Measurements from ENCODE around the gene TPRN. TPM values are rescaled to one million over a fixed set of nuclear protein-coding genes. Genes with fewer than 3 reads are reported as not detected.
A peak's percentile ranks its signal among the peaks of the same experiment; 100 is the strongest.

TPRN gene
- total RNA-seq, 1 donor from 2014 or later: 8.8 TPM

DNA sequence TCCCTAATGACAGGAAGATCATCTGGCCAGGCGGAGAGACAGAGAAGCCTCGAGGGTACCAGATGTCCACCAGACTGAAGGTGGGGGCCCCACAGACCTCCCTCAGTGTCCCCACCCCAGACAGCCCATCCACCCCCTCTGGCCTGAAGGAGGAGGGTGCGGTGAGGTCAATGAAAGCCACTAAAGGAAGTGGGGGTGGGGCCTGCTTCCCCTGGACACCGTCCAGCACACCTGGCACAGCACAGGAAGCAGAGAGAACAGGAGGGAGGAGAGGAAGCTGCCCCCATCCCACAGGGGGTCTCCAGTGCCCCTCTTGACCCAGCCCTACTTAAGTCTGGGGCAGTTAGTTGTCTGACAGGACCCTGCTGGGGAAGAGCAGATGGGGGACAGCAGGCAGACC is 41.9 kb downstream of the TPRN start:
- ATAC-seq (no peak), DNase-seq (ENCODE audit: low spot score) (no peak)
- intact Hi-C loops (cut with DNase I): no loop called here

DNA sequence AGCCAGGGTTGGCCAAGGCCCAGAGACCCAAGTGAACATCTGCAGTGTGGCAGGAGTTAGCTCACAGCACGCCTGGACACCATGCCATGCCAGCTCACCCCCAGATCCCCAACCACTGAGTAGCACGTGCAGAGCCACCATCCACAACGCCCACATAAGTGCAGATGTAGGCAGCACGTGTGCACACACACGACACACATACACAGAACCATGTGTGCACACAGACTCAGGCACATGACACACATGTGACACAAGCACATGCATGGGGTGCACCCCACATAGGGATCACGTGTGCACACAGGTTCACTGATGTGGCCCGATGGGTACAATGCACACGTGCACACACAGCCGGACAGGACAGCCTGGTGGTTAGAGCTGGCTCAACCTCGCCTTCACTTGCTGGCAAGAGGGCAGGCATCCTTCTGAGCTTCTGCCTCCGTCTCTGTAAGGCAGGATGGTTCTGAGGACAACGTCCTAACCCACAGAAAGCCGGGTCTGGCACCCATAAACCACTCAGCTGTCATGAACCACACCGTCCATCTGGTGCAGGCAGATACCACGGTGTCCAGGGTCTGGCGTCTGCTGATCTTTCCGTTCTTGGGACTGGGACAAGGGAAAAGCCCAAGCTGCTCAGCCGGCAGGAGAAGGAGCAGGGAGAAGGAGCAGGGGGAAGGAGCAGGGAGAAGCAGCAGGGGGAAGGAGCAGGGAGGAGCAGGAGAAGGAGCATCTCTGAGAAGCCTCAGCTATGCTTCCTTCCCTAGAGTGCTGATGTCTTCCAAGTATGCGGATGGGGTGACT is 42.7 kb downstream of the TPRN start:
- intact Hi-C loops (cut with DNase I): no loop called here
- no peak for ATAC-seq

DNA sequence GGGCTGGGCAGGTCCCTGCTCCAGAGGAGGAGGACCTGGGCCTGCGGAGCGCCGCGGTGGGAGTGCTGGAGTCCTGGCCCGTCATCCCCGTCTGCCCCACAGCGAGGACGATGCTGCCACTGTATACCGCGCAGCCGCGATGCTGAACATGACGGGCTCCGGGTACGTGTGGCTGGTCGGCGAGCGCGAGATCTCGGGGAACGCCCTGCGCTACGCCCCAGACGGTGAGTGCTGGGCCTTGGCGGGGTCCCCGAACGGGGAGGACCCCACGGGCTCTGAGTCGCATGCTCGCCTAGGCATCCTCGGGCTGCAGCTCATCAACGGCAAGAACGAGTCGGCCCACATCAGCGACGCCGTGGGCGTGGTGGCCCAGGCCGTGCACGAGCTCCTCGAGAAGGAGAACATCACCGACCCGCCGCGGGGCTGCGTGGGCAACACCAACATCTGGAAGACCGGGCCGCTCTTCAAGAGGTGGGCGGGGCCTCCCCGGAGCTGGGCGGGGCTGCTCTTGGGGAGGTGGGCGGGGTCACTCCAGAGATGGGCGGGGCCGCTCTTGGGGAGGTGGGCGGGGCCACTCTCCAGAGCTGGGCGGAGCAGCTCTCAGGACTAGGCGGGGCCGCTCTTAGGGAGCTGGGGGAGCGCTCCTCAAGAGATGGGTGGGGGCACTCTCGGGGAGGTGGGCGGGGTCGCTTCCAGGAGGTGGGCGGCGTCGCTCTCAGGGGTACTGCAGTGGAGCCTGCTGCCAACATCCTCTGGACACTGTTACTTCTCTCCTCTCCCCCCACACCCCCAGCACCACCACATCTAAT is 43.8 kb downstream of the TPRN start:
- DNase-seq (ENCODE audit: low spot score) (no peak), ATAC-seq (peak; percentile 75)
- intact Hi-C loops (cut with DNase I): no loop called here

More for the DNA sequence above, 42.7 kb downstream of the TPRN start:
- DNase-seq (ENCODE audit: low spot score): no peak

DNA sequence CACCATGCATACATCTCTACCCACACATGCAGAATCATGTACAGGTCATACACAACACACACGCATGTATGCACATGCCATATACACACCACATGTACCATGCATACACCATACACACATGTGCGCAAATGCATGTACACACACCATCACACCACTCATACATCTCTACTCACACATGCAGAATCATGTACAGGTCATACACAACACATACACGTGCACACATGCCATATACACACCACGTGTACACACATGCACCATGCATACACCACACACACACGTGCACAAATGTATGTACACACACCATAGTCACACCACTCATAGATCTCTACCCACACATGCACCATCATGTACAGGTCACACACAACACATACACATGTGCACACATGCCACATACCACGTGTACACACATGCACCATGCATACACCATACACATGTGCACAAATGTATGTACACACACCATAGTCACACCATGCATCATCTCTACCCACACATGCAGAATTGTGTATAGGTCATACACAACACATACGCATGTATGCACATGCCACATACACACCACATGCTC is 47.6 kb downstream of the TPRN start:
- intact Hi-C loops (cut with DNase I): no loop called here
- DNase-seq (ENCODE audit: low spot score) (no peak), ATAC-seq (no peak)

DNA sequence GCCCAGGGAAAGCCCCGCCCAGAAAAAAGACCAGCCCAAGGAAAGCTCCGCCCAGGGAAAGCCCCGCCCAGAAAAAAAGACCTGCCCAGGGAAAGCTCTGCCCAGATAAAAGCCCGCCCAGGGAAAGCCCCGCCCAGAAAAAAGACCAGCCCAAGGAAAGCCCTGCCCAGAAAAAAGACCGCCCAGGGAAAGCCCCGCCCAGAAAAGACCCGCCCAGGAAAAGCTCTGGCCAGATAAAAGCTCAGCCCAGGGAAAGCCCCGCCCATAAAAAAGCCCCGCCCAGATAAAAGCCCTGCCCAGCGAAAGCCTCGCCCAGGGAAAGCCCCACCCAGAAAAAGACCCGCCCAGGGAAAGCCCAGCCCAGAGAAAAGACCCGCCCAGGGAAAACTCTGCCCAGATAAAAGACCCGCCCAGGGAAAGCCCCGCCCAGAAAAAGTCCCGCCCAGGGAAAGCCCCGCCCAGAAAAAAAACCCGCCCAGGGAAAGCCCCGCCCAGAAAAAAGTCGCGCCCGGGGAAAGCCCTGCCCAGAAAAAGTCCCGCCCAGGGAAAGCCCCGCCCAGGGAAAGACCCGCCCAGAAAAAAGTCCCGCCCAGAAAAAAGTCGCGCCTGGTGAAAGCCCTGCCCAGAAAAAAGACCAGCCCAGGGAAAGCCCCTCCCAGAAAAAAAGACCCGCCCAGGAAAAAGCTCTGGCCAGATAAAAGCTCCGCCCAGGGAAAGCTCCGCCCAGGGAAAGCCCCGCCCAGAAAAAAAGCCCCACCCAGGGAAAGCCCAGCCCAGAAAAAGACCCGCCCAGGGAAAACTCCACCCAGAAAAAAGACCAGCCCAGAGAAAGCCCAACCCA is 49.7 kb downstream of the TPRN start:
- intact Hi-C loops (cut with DNase I): no loop called here
- DNase-seq (ENCODE audit: low spot score): no peak
- no peak for ATAC-seq

DNA sequence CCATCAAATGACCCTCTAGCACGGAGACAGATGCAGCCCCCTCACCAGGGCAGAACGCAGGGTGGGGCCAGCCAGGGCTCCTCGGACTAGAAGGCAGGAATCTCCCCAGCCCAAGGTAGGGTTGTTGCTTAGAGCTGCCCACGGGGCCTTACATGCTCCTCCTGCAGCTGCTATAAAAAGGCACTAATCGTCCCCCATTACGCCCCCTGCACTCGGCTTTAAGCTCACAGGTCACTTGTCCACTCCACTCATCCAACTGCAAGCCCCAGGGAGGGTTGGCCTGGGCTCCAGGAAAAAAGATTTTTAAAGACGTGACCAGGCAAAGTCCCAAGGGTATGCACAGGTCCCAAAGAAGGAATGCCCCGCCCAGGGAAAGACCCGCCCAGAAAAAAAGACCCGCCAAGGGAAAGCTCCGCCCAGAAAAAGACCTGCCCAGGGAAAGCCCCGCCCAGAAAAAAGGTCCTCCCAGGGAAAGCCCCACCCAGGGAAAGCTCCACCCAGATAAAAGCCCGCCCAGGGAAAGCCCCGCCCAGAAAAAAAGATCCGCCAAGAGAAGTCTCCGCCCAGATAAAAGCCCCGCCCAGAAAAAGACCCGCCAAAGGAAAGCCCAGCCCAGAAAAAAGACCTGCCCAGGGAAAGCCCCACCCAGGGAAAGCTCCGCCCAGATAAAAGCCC is 50.5 kb downstream of the TPRN start:
- no peak for ATAC-seq
- intact Hi-C loops (cut with DNase I): no loop called here

DNA sequence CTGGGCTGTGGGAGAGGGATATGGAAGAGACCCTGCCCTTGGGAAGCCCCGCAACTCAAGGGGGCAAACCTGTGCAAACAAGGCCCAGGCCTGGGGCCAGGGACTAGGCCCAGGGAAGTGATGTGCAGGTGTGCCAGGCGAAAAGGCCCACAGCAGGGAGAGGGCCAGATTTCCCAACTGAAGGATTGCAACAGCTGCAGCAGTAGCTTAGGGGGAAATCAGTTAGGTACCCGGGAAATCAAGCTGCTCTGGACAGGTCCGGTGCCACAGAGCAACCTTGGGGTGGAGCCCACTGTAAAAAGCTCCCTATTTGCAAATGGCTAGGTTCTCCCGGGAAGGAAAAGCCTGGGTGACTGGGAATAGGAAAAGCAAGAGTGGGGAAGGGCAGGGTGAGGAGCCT is 51.2 kb downstream of the TPRN start:
- no peak for ATAC-seq
- intact Hi-C loops (cut with DNase I): no loop called here

More for the DNA sequence above, 50.5 kb downstream of the TPRN start:
- no peak for DNase-seq (ENCODE audit: low spot score)

DNA sequence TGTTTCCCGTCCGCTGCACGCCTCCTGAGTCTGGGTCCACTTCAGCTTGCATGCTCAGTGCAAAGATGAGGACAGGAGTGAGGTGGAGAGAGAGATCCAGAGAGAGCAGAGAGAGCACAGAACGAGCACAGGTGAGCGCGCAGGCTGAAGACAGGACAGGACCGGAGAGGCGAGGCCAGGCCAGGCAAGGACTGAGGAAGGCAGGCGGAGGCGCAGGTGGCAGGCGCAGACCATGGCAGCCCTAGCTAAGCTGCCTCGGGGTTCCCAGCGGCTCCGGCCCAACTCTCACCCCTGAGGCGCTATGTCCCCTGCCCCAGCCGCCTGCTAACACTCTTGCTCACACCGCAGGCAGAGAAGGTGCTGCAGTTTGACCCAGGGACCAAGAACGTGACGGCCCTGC is 51.9 kb downstream of the TPRN start:
- no peak for ATAC-seq
- no peak for DNase-seq (ENCODE audit: low spot score)
- intact Hi-C loops (cut with DNase I): no loop called here

More for the DNA sequence above, 51.2 kb downstream of the TPRN start:
- DNase-seq (ENCODE audit: low spot score): no peak

DNA sequence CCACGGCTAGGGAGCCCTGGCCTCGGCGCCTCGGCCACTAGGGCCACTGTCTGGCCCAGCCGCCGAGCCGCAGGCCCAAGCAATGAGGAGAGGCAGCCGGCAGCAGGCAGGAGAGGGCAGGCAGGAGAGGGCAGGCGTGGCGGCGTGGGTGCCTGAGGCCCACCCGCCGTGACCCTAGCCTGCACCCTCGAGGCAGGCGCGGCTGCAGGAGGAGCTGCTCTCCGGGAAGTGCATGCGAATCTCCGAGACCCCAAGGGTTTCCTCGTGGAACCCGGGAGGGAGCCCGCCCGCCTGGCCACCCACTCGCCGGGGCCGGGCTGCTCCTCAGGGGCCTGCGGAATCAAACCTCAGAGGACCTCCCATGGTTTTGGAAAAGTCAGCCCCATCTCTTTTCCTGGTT is 52.3 kb downstream of the TPRN start:
- no peak for ATAC-seq
- DNase-seq (ENCODE audit: low spot score): no peak
- intact Hi-C loops (cut with DNase I): no loop called here

DNA sequence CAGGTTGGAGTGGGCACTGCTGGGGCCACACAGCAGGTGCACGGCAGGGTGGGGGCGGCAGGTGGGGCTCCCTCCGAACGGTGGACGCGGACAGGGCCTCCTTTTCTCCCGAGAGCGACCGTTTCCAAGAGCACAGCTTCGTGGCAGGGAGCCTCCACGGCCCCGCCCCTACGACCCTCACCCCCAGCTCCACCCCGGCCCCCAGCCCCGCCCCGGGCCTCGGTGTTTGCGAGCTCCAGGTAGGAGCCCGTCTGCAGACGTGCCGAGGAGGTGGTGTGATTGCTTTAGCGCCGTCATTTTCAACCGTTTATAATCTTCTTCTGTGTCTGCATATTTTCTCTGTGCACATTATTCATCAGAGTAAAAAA is 52.8 kb downstream of the TPRN start:
- DNase-seq (ENCODE audit: low spot score) (no peak), ATAC-seq (no peak)
- intact Hi-C loops (cut with DNase I): no loop called here

DNA sequence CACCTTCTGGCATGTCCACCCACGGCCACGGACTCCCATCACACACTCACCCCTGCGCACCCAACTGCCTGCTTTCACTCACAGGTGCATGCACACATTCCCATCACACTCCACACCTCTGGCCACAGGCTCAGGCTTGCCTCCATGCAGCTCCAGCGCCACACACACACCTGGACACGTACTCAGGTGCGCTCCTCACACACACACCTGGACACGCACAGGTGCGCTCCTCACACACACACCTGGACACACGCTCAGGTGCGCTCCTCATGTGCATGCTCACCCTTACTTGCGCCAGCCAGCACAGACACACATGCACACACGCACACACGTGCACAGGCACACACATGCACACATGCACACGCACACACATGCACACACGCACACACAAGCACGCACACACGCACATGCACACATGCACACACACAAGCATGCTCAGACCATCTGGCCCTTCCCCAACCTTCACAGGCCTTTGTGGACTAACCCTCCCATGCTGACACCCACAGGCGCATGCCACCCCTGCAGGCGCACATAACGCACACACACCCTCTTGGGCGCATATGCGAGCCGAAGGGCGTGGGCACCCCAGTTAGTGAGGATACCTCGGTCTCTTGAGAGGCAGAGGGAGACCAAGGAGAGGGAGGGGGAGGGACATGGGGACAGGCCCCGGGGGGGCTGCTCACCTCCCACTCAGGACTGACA is 53.3 kb downstream of the TPRN start:
- ATAC-seq (no peak), DNase-seq (ENCODE audit: low spot score) (no peak)
- intact Hi-C loops (cut with DNase I): no loop called here

DNA sequence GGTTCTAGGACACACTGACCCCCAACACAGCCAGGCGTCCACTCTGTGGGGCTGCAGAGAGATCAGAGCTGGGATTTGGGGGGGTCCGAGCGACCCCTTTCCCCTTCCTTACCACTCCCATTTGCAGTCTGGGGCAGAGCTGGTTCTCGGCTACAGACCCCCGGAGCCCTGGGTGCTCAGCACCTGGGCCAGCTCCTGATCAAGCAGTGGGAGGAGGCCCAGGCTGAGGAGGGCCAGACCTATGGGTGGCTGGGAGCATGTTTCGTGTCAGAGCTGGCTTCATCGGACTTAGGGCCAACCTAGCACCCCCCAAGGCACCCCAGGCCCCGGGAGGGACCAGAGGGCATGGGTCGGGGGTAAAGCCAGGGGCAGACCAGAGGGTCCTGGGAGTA is 54.0 kb downstream of the TPRN start:
- no peak for ATAC-seq
- intact Hi-C loops (cut with DNase I): no loop called here
- no peak for DNase-seq (ENCODE audit: low spot score)

DNA sequence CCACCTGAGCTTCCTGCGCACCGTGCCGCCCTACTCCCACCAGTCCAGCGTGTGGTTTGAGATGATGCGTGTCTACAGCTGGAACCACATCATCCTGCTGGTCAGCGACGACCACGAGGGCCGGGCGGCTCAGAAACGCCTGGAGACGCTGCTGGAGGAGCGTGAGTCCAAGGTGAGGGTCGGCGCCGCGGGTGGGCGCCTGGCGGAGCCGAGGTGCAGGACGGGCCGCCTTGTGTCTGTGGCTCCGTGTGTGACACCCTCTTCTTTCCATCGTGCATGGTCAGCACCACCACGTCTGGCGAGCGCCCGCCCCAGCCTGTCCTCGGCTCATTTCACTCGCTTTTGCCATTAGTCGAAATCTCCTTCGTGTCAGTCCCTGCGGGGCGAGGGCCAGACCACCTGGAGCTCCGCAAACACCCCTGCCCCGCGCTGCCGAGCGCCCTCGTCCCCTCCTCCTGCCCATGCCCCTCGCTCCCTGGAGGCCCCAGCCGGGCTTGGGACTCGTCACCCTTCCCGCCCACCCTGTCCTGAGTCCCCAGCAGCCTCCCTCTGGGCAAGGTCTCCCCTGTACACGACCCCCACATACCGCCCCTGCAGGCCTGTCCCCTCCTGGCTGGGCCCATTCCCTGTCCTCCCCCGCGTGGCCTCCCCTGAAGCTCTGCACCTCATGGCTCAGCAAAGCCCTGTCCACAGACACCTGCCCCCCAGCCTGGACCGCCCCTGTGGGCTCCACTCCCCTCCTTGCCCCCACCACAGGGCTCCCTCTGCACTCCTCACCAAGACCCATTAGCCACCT is 54.6 kb downstream of the TPRN start:
- ATAC-seq (peak; percentile 27), DNase-seq (ENCODE audit: low spot score) (no peak)
- intact Hi-C loops (cut with DNase I): no loop called here

DNA sequence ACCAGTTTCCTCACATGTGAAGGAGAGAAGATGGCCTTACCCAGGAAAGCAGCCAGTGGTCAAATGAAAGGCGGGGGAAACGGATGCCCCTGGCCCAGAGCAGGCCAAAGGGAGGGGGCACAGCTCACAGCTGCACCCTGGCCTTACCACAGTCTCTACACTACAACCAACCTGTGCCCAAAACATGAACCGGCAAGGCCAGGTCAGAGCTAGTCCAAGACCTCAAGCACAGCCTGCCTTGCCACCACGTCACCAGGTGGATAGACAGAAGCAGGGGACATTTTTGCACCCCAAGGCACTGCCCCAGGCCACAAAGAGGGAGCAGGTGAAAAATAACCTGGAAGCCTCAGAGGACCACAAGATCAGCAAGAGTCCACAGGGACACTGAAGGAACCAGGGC is 57.1 kb downstream of the TPRN start:
- ATAC-seq: no peak
- intact Hi-C loops (cut with DNase I): no loop called here

DNA sequence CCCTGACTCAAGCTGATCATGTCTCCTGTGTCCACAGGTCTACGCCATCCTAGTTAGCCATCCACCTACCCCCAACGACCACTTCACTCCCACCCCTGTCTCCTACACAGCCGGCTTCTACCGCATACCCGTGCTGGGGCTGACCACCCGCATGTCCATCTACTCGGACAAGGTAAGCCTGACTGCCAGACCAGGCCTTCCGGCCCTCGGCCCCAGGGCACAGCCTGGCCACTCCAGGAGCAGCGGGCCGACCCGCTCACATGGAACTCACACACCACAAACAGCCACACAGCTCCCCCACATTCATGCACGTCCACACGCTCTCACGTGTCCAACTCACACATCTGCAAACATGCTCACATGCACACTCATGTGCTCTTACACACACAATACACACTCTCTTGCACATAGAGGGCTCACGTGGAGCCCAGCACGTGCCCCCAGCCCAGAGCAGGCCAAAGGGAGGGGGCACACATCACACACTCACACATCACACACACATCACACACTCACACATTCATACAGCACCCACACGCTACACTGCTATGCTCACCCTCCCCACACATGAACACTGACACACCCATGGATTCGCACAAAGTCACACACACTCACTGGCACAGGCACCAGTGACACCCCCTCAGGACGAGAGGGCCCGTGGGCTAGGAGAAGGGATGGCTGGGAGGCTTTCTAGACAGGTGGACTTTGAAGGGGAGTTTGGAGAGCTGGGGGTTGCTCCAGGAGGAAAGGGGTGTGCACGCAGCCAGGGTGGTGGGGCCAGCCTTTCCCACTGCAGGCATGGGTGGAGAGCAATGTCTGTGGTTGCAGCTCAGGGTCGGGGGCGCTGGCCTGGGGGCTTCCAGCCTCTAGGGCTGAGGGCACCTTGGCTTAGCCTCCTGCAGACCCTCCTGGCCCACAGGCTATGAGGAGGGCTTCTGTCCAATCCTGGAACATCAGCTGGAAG is 58.3 kb downstream of the TPRN start:
- DNase-seq (ENCODE audit: low spot score) (no peak), ATAC-seq (no peak)
- intact Hi-C loops (cut with DNase I): no loop called here

More for the DNA sequence above, 57.1 kb downstream of the TPRN start:
- DNase-seq (ENCODE audit: low spot score): no peak

Measured in sciatic nerve (tissue), 2 donors.